CD14-positive monocyte (primary cell): ENCODE data around the gene CSTF1. TPM values are rescaled to one million over a fixed set of nuclear protein-coding genes. Genes with fewer than 3 reads are reported as not detected.

Experiments used
- DNase-seq, 3 donors: peaks; one replicate each; pipeline ENCODE4 v3.0.0-alpha.2; 2011 to 2022
- H2AFZ ChIP-seq: 2 replicates; pipeline ENCODE4 v1.6.0; 2012; ENCODE audit warnings: mild to moderate bottlenecking, low read depth, low read length, inconsistent platforms; ENCODE audit not compliant: insufficient read depth, poor library complexity, severe bottlenecking
- H3K27ac ChIP-seq, 2 donors: 1 replicate in 1 of 2; 2 replicates in 1 of 2; pipeline ENCODE4 v1.5.1; 2012 to 2013; ENCODE audit warnings: low read length in 2 of 2, control low read depth in 1 of 2, inconsistent platforms in 1 of 2, low read depth in 1 of 2, mild to moderate bottlenecking in 1 of 2
- H3K27me3 ChIP-seq, 2 donors: one replicate each; pipeline versions ENCODE4 v1.6.0 to v1.6.1; 2011 to 2013; ENCODE audit warnings: low read length in 2 of 2; ENCODE audit not compliant: control insufficient read depth in 2 of 2, insufficient read depth in 2 of 2
- H3K36me3 ChIP-seq, 2 donors: replicated peaks in 1 of 2; 1 replicate in 1 of 2; 2 replicates in 1 of 2; pipeline versions ENCODE4 v1.5.1 to v1.6.1; 2012 to 2013; ENCODE audit warnings: low read length in 2 of 2, control low read depth in 1 of 2, inconsistent platforms in 1 of 2, mild to moderate bottlenecking in 1 of 2; ENCODE audit not compliant: insufficient read depth in 2 of 2, control insufficient read depth in 1 of 2
- H3K4me1 ChIP-seq, 2 donors: 1 replicate in 1 of 2; 2 replicates in 1 of 2; pipeline versions ENCODE4 v1.5.1 to v1.6.1; 2012 to 2013; ENCODE audit warnings: low read length in 2 of 2, control low read depth in 1 of 2, inconsistent platforms in 1 of 2, mild to moderate bottlenecking in 1 of 2, moderate library complexity in 1 of 2; ENCODE audit not compliant: insufficient read depth in 2 of 2, control insufficient read depth in 1 of 2
- H3K4me2 ChIP-seq: replicated peaks from 2 replicates; pipeline ENCODE3; 2012; ENCODE audit warnings: low read length, moderate library complexity, mild to moderate bottlenecking; ENCODE audit not compliant: poor library complexity, severe bottlenecking; ENCODE audit errors: extremely low read depth
- H3K4me3 ChIP-seq, 3 experiments: fragments of 200-600 bp in 1 of 3; sonication (generic) in 1 of 3; replicated peaks in 1 of 3; 1 replicate in 2 of 3; 2 replicates in 1 of 3; pipeline ENCODE4 v1.5.1; 2011 to 2013; ENCODE audit warnings: low read length in 3 of 3, mild to moderate bottlenecking in 3 of 3, control low read depth in 2 of 3, low read depth in 2 of 3, inconsistent platforms in 1 of 3, moderate library complexity in 1 of 3
- H3K79me2 ChIP-seq: 2 replicates; pipeline ENCODE4 v1.6.0; 2012; ENCODE audit warnings: mild to moderate bottlenecking, control low read depth, inconsistent platforms, low read length, moderate library complexity; ENCODE audit not compliant: insufficient read depth
- H3K9ac ChIP-seq: 2 replicates; pipeline ENCODE4 v1.6.0; 2017; ENCODE audit warnings: low read length, mild to moderate bottlenecking; ENCODE audit not compliant: insufficient read depth, poor library complexity, severe bottlenecking
- H3K9me3 ChIP-seq, 2 donors: replicated peaks in 1 of 2; 1 replicate in 1 of 2; 2 replicates in 1 of 2; pipeline versions ENCODE4 v1.5.1 to v1.6.1; 2012 to 2013; ENCODE audit warnings: low read length in 2 of 2, control low read depth in 1 of 2; ENCODE audit not compliant: control insufficient read depth in 1 of 2, insufficient read depth in 1 of 2
- H4K20me1 ChIP-seq: 2 replicates; pipeline ENCODE4 v1.6.0; 2012; ENCODE audit warnings: mild to moderate bottlenecking, low read length, control low read depth, moderate library complexity; ENCODE audit not compliant: insufficient read depth
- H3K27ac Mint-ChIP-seq, 7 donors: one replicate each; pipeline ENCODE4 v1.8.0; 2020; ENCODE audit warnings: mild to moderate bottlenecking in 7 of 7, mixed read lengths in 7 of 7, moderate library complexity in 6 of 7, inconsistent platforms in 2 of 7
- H3K27me3 Mint-ChIP-seq, 3 donors: one replicate each; pipeline ENCODE4 v1.8.0; 2021 to 2022; ENCODE audit warnings: low read depth in 3 of 3, mild to moderate bottlenecking in 3 of 3, mixed read lengths in 3 of 3, moderate library complexity in 3 of 3, inconsistent platforms in 1 of 3
- H3K36me3 Mint-ChIP-seq, 2 donors: one replicate each; pipeline ENCODE4 v1.8.0; 2020; ENCODE audit warnings: mixed read lengths in 2 of 2, inconsistent platforms in 1 of 2, mild to moderate bottlenecking in 1 of 2
- H3K4me1 Mint-ChIP-seq: one replicate; pipeline ENCODE4 v1.8.0; 2020; ENCODE audit warnings: mild to moderate bottlenecking, mixed read lengths
- H3K4me3 Mint-ChIP-seq, 2 donors: one replicate each; pipeline ENCODE4 v1.8.0; 2020; ENCODE audit warnings: mild to moderate bottlenecking in 2 of 2, mixed read lengths in 2 of 2, moderate library complexity in 1 of 2
- H3K9me3 Mint-ChIP-seq, 7 donors: one replicate each; pipeline ENCODE4 v1.8.0; 2020 to 2022; ENCODE audit warnings: mixed read lengths in 7 of 7, mild to moderate bottlenecking in 6 of 7, moderate library complexity in 6 of 7, inconsistent platforms in 2 of 7
- CTCF ChIP-seq: fragments of 200-600 bp; IDR thresholded peaks from one replicate; pipeline ENCODE4 v1.8.0; 2022; ENCODE audit warnings: antibody characterized with exemption, mild to moderate bottlenecking
- WGBS: methylation state at CpG from one replicate; pipeline ENCODE4 v1.1.5; 2013; ENCODE audit warnings: missing lambda C conversion rate; ENCODE audit not compliant: insufficient coverage; 5-methylcytosine and 5-hydroxymethylcytosine counted together
- intact Hi-C, 2 donors: fragments of 100-400 bp; cut with micrococcal nuclease; formaldehyde crosslinking; loops; one replicate each; pipeline versions ENCODE4 v1.15.0 to v1.15.1; 2023
- polyA plus RNA-seq, 3 donors: library from polyadenylated mRNA; depleted of rRNA in 1 of 3; unstranded in 2 of 3; stranded (reverse) in 1 of 3; fragments of 300-500 nt in 2 of 3; fragments of >200 nt in 1 of 3; fragmentation: Illumina TruSeq in 2 of 3; gene quantifications; 1 replicate in 2 of 3; 2 replicates in 1 of 3; pipeline ENCODE4 v1.2.3, GENCODE V29; 2012 to 2021

The CSTF1 gene
- polyA plus RNA-seq, 3 donors, result 7.7 to 15.7 (median 10.7) TPM

- H3K4me2 ChIP-seq, result no peak overlapping the region
- peaks cover 34 to 39% of the 10 kb centered on the region in 2 donors for H3K36me3 Mint-ChIP-seq
- whole genome bisulfite sequencing, result 100% methylated on average over 1 of the region's 4 CpGs
These were observed 35.4 kb downstream of the CSTF1 start for GRCh38 chr20:56427797-56428196.

GRCh38 chr20:56428410-56428809 lies 36.0 kb downstream of the CSTF1 start:
- H3K9me3 ChIP-seq, result no peaks in the 10 kb centered on the region
- no peaks in the 10 kb centered on the region for H3K36me3 ChIP-seq
- H3K9ac ChIP-seq, result no peak overlapping the region
- peaks cover 38 to 44% of the 10 kb centered on the region in 2 donors for H3K36me3 Mint-ChIP-seq
- TF ChIP-seq CTCF, result no peak
- peaks cover 46 to 59% (median 54%) of the 10 kb centered on the region in 3 donors for H3K27me3 Mint-ChIP-seq
- 100% methylated on average over 3 of the region's 5 CpGs for WGBS
- H3K27me3 ChIP-seq, result peaks cover 22 to 29% of the 10 kb centered on the region in 2 donors
- no peak overlapping the region for H3K27ac ChIP-seq
- DNase-seq, result no peak
- peak overlapping the region; percentile 74 for H3K4me2 ChIP-seq
- H4K20me1 ChIP-seq, result peaks cover 49% of the 10 kb centered on the region
- peak overlapping the region in 1 of 2 donors; percentile 75 for H3K4me3 Mint-ChIP-seq
- H3K9me3 Mint-ChIP-seq, result peaks cover 0 to 7% (median 2%) of the 10 kb centered on the region in 7 donors
- H3K79me2 ChIP-seq, result no peaks in the 10 kb centered on the region
- intact Hi-C loops, result loop anchor here in 1 of 2 donors (5.0 kb wide), 1 partner anchor 36 kb away; the partner anchor contains the start of genes AURKA and CSTF1
- peaks cover 76% of the 10 kb centered on the region for H3K4me1 Mint-ChIP-seq
- no peak overlapping the region for H2AFZ ChIP-seq
- H3K4me3 ChIP-seq, result peak overlapping the region in 1 of 3 experiments; percentile 65
- H3K4me1 ChIP-seq, result peaks cover 66 to 78% of the 10 kb centered on the region in 2 donors
- peak overlapping the region in 4 of 7 donors; percentile 42 to 83 (median 60) for H3K27ac Mint-ChIP-seq

More at GRCh38 chr20:56427797-56428196, 35.4 kb downstream of the CSTF1 start:
- Mint-ChIP-seq H3K4me3 (peak overlapping the region in 1 of 2 donors; percentile 75), H3K27me3 (peaks cover 41 to 53% (median 47%) of the 10 kb centered on the region in 3 donors), H3K4me1 (peaks cover 74% of the 10 kb centered on the region), H3K27ac (peak overlapping the region in 3 of 7 donors; percentile 46 to 88 (median 48)), H3K9me3 (peaks cover 0 to 7% (median 2%) of the 10 kb centered on the region in 7 donors)
- Histone ChIP-seq H3K9ac (no peak overlapping the region), H3K27ac (no peak overlapping the region), H3K4me1 (peaks cover 70 to 78% of the 10 kb centered on the region in 2 donors), H3K36me3 (no peaks in the 10 kb centered on the region), H3K79me2 (no peaks in the 10 kb centered on the region), H3K9me3 (no peaks in the 10 kb centered on the region), H4K20me1 (peaks cover 47% of the 10 kb centered on the region), H2AFZ (no peak overlapping the region), H3K27me3 (peaks cover 21 to 26% of the 10 kb centered on the region in 2 donors), H3K4me3 (no peak overlapping the region)
- intact Hi-C loops, result loop anchor here in 1 of 2 donors (5.0 kb wide), 1 partner anchor 35 kb away; the partner anchor contains the start of genes AURKA and CSTF1
- TF ChIP-seq CTCF, result no peak
- DNase-seq, result peak in 2 of 3 donors; percentile 48 to 52
